ENCODE data around the gene CD247. TPM values are rescaled to one million over a fixed set of nuclear protein-coding genes. Genes with fewer than 3 reads are reported as not detected.

Gene CD247
- total RNA-seq, 1 donor from 2014 or later: not detected

DNA sequence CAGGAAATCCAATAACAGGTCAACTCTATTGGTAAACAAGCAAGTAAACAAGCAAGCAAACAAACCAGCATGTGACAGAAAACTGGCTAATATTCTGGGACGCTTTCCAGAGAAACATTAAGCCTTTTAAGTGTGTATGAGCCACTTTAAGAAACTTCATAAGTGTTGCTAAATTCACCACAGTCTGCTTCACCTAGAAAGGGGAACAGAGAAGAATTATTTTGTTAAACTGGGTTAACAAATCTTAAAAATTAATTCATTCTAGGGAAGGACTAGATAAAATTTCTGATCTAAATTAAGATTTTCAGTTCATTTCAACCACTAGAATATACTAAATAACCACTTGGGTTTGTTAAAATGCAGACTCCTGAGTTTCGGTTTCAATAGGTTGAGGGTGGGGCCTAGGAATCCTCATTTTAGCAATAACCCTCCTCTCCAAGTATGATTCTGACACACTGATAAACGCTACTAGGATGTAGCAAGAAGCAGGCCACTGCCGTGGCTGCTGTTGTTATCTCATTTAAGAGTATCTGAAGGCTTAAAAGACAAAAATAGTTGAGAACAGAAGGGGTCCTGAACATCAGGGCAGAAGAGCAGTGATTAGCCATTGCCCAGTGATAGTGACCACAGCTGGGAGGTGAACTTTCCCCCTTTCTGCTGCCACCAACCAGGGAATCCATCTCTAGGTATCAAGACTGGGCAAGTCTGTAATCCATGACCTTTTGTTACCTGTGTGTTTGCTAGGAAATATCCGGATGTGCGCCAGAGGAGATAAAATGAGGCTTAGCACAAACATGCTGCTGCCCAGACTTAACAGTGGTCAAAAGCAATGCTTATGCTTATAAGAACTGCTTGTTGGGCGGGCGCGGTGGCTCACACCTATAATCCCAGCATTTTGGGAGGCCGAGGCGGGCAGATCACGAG lies 24.0 kb upstream of the CD247 start:
- no peak for DNase-seq (ENCODE audit: extremely low spot score, unreplicated experiment)
- Mint-ChIP-seq H3K4me3 (ENCODE audit: unreplicated experiment) (no peak overlapping the region), H3K27me3 (ENCODE audit: unreplicated experiment) (peaks cover 5% of the 10 kb centered on the region), H3K9me3 (ENCODE audit: unreplicated experiment) (no peaks in the 10 kb centered on the region), H3K27ac (ENCODE audit: unreplicated experiment) (no peak overlapping the region), H3K36me3 (ENCODE audit: unreplicated experiment) (no peaks in the 10 kb centered on the region), H3K4me1 (ENCODE audit: unreplicated experiment) (no peaks in the 10 kb centered on the region)
- TF ChIP-seq, protein P1, sequence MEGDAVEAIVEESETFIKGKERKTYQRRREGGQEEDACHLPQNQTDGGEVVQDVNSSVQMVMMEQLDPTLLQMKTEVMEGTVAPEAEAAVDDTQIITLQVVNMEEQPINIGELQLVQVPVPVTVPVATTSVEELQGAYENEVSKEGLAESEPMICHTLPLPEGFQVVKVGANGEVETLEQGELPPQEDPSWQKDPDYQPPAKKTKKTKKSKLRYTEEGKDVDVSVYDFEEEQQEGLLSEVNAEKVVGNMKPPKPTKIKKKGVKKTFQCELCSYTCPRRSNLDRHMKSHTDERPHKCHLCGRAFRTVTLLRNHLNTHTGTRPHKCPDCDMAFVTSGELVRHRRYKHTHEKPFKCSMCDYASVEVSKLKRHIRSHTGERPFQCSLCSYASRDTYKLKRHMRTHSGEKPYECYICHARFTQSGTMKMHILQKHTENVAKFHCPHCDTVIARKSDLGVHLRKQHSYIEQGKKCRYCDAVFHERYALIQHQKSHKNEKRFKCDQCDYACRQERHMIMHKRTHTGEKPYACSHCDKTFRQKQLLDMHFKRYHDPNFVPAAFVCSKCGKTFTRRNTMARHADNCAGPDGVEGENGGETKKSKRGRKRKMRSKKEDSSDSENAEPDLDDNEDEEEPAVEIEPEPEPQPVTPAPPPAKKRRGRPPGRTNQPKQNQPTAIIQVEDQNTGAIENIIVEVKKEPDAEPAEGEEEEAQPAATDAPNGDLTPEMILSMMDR (IDR thresholded peaks at IDR 0.05): no peak

DNA sequence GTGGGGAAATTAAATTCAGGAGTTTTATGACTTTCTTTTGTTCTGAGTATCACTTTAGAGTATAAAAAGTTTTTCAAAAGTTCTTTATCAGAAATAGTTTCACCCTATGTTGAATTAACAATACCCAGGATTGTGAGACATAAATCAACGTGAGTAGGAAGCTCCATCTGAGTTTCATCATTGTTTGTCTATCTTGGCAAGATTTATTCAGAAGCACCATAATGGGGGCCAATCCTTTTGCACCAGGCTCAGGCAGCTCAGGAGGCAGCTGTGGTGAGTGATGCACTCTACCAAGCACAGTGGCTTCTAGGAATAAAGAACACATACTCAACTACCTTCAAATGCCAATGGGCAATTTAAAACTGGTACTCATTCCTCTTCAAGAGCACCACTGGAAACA lies 23.3 kb upstream of the CD247 start:
- Mint-ChIP-seq H3K9me3 (ENCODE audit: unreplicated experiment) (no peaks in the 10 kb centered on the region), H3K4me3 (ENCODE audit: unreplicated experiment) (no peak overlapping the region), H3K27me3 (ENCODE audit: unreplicated experiment) (peaks cover 10% of the 10 kb centered on the region), H3K27ac (ENCODE audit: unreplicated experiment) (no peak overlapping the region), H3K36me3 (ENCODE audit: unreplicated experiment) (no peaks in the 10 kb centered on the region), H3K4me1 (ENCODE audit: unreplicated experiment) (no peaks in the 10 kb centered on the region)
- TF ChIP-seq, protein P1 (IDR thresholded peaks at IDR 0.05): no peak
- no peak for DNase-seq (ENCODE audit: extremely low spot score, unreplicated experiment)

DNA sequence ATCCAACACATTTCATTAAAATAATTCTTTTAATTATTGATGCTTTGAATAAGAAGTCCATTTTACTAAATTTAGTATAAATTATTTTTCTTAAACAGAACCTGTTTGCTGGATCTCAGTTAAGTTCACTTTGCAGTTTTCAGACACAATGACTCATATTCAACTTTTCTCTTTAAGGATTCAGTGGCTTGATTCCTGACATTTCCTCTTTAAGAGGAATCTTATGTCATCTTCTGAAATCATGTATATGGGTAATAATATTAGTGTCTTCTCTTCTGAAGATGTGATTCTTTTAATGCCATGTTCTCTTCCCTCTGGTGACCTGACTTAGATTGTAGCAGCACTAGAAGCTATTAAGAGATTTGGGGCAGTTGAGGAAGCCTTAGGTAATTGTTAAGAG lies 22.7 kb upstream of the CD247 start:
- TF ChIP-seq, protein P1 (IDR thresholded peaks at IDR 0.05): no peak
- Mint-ChIP-seq H3K4me1 (ENCODE audit: unreplicated experiment) (no peaks in the 10 kb centered on the region), H3K9me3 (ENCODE audit: unreplicated experiment) (no peaks in the 10 kb centered on the region), H3K27ac (ENCODE audit: unreplicated experiment) (no peak overlapping the region), H3K27me3 (ENCODE audit: unreplicated experiment) (peaks cover 15% of the 10 kb centered on the region), H3K36me3 (ENCODE audit: unreplicated experiment) (no peaks in the 10 kb centered on the region), H3K4me3 (ENCODE audit: unreplicated experiment) (no peak overlapping the region)
- no peak for DNase-seq (ENCODE audit: extremely low spot score, unreplicated experiment)

DNA sequence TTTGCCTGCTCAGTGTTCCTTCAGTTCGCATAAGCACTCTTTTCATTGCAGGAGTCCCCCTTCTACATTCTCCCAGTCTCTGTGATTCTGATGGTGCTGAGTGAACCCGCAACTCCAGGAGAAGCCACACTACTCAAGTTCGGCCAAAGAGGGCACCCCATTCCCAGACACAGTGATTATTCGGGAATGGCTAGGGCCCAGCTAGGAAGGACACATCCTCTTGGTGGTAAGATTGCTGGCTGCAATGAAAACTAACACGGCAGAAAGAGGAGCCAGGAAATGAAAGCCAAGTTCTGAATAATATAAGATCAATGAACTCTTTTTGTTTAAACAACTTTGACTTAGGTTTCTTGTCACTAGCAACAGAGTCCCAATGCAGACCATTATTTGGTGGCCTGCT lies 20.3 kb upstream of the CD247 start:
- no peaks in the 10 kb centered on the region for H3K4me1 Mint-ChIP-seq (ENCODE audit: unreplicated experiment)

DNA sequence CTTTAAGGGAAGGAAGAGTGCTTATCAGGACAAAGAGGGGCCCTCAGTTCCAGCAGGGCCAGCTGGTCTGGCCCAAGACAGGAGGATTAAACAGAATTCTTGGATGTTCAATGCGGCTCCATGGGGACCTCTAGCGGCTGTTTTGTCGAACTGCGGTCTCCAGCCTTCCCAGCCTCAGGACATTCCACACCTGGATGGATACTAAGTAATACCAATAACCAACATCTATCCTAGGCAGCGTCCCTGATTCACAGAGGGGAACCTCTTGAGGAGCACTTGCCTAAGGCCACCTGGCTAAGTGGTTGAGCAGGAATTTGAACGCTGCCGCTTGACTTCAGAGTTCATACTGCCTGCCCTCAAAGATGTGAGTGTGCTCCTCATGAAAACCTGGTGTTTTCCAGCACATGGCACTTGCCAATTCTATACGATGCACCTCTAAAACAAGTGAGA lies 15.5 kb upstream of the CD247 start:
- TF ChIP-seq, protein P1 (IDR thresholded peaks at IDR 0.05): peak; percentile 95
- H3K27me3 Mint-ChIP-seq (ENCODE audit: unreplicated experiment): peaks cover 47% of the 10 kb centered on the region
- no peak overlapping the region for H3K4me3 Mint-ChIP-seq (ENCODE audit: unreplicated experiment)
- DNase-seq (ENCODE audit: extremely low spot score, unreplicated experiment): no peak
- no peaks in the 10 kb centered on the region for H3K4me1 Mint-ChIP-seq (ENCODE audit: unreplicated experiment)
- H3K9me3 Mint-ChIP-seq (ENCODE audit: unreplicated experiment): no peaks in the 10 kb centered on the region
- H3K36me3 Mint-ChIP-seq (ENCODE audit: unreplicated experiment): no peaks in the 10 kb centered on the region
- H3K27ac Mint-ChIP-seq (ENCODE audit: unreplicated experiment): no peak overlapping the region

More for the DNA sequence above, 20.3 kb upstream of the CD247 start:
- Mint-ChIP-seq H3K4me3 (ENCODE audit: unreplicated experiment) (no peak overlapping the region), H3K36me3 (ENCODE audit: unreplicated experiment) (no peaks in the 10 kb centered on the region), H3K9me3 (ENCODE audit: unreplicated experiment) (no peaks in the 10 kb centered on the region), H3K27me3 (ENCODE audit: unreplicated experiment) (peaks cover 27% of the 10 kb centered on the region), H3K27ac (ENCODE audit: unreplicated experiment) (no peak overlapping the region)
- no peak for DNase-seq (ENCODE audit: extremely low spot score, unreplicated experiment)
- TF ChIP-seq, protein P1 (IDR thresholded peaks at IDR 0.05): peak; percentile 10

Measured in osteocyte (in vitro differentiated cells).